ENCODE results near the gene GPX4. TPM values are rescaled to one million over a fixed set of nuclear protein-coding genes. Genes with fewer than 3 reads are reported as not detected.

The GPX4 gene
- total and polyA plus RNA-seq, 2 of the 13 experiments (the other 11 are each of a cell fraction or from before 2014, with no cell fraction given): 535 to 613 TPM

GRCh38 chr19:1097810-1098176 is 6.0 kb upstream of the GPX4 start (continued):
- TF ChIP-seq ZNF20 (CRISPR knock-in tag; IDR thresholded peaks at IDR 0.05): no peak
- TF ChIP-seq, protein P1, sequence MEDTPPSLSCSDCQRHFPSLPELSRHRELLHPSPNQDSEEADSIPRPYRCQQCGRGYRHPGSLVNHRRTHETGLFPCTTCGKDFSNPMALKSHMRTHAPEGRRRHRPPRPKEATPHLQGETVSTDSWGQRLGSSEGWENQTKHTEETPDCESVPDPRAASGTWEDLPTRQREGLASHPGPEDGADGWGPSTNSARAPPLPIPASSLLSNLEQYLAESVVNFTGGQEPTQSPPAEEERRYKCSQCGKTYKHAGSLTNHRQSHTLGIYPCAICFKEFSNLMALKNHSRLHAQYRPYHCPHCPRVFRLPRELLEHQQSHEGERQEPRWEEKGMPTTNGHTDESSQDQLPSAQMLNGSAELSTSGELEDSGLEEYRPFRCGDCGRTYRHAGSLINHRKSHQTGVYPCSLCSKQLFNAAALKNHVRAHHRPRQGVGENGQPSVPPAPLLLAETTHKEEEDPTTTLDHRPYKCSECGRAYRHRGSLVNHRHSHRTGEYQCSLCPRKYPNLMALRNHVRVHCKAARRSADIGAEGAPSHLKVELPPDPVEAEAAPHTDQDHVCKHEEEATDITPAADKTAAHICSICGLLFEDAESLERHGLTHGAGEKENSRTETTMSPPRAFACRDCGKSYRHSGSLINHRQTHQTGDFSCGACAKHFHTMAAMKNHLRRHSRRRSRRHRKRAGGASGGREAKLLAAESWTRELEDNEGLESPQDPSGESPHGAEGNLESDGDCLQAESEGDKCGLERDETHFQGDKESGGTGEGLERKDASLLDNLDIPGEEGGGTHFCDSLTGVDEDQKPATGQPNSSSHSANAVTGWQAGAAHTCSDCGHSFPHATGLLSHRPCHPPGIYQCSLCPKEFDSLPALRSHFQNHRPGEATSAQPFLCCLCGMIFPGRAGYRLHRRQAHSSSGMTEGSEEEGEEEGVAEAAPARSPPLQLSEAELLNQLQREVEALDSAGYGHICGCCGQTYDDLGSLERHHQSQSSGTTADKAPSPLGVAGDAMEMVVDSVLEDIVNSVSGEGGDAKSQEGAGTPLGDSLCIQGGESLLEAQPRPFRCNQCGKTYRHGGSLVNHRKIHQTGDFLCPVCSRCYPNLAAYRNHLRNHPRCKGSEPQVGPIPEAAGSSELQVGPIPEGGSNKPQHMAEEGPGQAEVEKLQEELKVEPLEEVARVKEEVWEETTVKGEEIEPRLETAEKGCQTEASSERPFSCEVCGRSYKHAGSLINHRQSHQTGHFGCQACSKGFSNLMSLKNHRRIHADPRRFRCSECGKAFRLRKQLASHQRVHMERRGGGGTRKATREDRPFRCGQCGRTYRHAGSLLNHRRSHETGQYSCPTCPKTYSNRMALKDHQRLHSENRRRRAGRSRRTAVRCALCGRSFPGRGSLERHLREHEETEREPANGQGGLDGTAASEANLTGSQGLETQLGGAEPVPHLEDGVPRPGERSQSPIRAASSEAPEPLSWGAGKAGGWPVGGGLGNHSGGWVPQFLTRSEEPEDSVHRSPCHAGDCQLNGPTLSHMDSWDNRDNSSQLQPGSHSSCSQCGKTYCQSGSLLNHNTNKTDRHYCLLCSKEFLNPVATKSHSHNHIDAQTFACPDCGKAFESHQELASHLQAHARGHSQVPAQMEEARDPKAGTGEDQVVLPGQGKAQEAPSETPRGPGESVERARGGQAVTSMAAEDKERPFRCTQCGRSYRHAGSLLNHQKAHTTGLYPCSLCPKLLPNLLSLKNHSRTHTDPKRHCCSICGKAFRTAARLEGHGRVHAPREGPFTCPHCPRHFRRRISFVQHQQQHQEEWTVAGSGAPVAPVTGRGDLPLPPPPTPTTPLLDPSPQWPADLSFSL (CRISPR knock-in tag; IDR thresholded peaks at IDR 0.05): no peak
- TF ChIP-seq ZBTB38 (CRISPR knock-in tag; IDR thresholded peaks at IDR 0.05): no peak
- no peak for TF ChIP-seq ZFP82 (CRISPR knock-in tag; IDR thresholded peaks at IDR 0.05; ENCODE audit: borderline replicate concordance)
- TF ChIP-seq ZNF724P (CRISPR knock-in tag; IDR thresholded peaks at IDR 0.05; ENCODE audit: borderline replicate concordance): no peak
- no peak for TF ChIP-seq ATM (IDR thresholded peaks at IDR 0.05; ENCODE audit: borderline replicate concordance)
- peak; percentile 65; the same call in 1 of the 2 replicates for TF ChIP-seq NCOA2 (CRISPR knock-in tag; IDR thresholded peaks at IDR 0.05)
- no peak for TF ChIP-seq ZC3H4 (CRISPR knock-in tag; IDR thresholded peaks at IDR 0.05; ENCODE audit: borderline replicate concordance)
- TF ChIP-seq TBP (CRISPR knock-in tag; IDR thresholded peaks at IDR 0.05): no peak
- no peak for TF ChIP-seq XRCC5 (optimal IDR thresholded peaks at IDR 0.05; ENCODE audit: low read length)
- TF ChIP-seq, protein P2, sequence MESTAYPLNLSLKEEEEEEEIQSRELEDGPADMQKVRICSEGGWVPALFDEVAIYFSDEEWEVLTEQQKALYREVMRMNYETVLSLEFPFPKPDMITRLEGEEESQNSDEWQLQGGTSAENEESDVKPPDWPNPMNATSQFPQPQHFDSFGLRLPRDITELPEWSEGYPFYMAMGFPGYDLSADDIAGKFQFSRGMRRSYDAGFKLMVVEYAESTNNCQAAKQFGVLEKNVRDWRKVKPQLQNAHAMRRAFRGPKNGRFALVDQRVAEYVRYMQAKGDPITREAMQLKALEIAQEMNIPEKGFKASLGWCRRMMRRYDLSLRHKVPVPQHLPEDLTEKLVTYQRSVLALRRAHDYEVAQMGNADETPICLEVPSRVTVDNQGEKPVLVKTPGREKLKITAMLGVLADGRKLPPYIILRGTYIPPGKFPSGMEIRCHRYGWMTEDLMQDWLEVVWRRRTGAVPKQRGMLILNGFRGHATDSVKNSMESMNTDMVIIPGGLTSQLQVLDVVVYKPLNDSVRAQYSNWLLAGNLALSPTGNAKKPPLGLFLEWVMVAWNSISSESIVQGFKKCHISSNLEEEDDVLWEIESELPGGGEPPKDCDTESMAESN (CRISPR knock-in tag; conservative IDR thresholded peaks at IDR 0.05): no peak; the same call in 1 of the 2 replicates
- TF ChIP-seq TFE3 (CRISPR knock-in tag; IDR thresholded peaks at IDR 0.05): 0 out of 2 replicates have a peak, but pooled peaks have one; percentile 33
- no peak for TF ChIP-seq ZFP1 (CRISPR knock-in tag; IDR thresholded peaks at IDR 0.05)
- TF ChIP-seq ZNF142 (CRISPR knock-in tag; IDR thresholded peaks at IDR 0.05): no peak
